Ovary (tissue), 3 donors: ENCODE data around the gene APEH.

Experiments
- EP300 ChIP-seq: sonication (generic); formaldehyde crosslinking; IDR thresholded peaks from one replicate; pipeline ENCODE4 v1.6.1; 2017; ENCODE audit warnings: antibody characterized with exemption
- POLR2A ChIP-seq: fragments of 450-650 bp; IDR thresholded peaks from one replicate; pipeline ENCODE4 v1.6.1; 2017; ENCODE audit warnings: antibody characterized with exemption, mild to moderate bottlenecking, moderate library complexity
- TF ChIP-seq, protein P1 (sequence below), 3 donors: fragments of 450-650 bp in 2 of 3; fragments of 200-600 bp in 1 of 3; IDR thresholded peaks; one replicate each; pipeline versions ENCODE4 v1.5.1 to v1.8.0; 2016 to 2022; ENCODE audit warnings: antibody characterized with exemption in 3 of 3, mild to moderate bottlenecking in 1 of 3
- donor health status: DM: no; HTN: no; CAD: no.

DNA sequence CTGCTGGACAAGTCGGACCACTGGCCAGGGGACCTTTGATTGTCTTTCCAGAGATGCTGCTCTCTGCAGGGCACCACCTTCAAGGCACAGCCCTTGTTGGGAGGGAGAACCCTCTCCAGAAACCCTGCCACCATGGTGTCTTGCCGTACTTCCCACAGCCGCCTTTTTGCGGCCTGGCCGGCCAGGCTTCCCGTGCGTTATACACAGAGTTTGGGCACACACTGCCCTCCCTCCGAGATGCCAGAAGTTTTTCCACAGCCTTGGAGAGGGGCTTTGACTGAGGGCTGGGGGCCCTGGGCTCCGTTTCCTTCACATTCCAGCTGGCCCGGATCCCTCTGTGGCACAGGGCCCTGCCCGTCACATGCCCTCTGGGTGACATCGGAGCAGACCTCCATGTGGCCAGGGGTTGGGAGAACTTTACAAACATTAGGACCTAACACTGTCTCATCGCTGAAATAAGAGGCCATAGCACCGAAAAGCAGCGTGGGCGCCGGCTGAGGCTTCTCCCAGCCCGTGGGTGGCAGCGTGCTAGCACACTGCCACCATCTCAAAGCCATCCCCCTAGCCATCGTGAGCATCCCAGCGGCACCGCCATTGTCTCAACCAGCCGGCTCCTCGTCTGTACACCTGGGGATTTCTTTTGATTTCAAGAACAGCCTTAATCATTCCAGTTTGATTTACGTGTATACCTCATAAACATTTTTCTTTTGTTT, 6.3 kb upstream of the APEH start:
- TF ChIP-seq, protein P1, sequence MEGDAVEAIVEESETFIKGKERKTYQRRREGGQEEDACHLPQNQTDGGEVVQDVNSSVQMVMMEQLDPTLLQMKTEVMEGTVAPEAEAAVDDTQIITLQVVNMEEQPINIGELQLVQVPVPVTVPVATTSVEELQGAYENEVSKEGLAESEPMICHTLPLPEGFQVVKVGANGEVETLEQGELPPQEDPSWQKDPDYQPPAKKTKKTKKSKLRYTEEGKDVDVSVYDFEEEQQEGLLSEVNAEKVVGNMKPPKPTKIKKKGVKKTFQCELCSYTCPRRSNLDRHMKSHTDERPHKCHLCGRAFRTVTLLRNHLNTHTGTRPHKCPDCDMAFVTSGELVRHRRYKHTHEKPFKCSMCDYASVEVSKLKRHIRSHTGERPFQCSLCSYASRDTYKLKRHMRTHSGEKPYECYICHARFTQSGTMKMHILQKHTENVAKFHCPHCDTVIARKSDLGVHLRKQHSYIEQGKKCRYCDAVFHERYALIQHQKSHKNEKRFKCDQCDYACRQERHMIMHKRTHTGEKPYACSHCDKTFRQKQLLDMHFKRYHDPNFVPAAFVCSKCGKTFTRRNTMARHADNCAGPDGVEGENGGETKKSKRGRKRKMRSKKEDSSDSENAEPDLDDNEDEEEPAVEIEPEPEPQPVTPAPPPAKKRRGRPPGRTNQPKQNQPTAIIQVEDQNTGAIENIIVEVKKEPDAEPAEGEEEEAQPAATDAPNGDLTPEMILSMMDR (IDR thresholded peaks at IDR 0.05), result no peak
- no peak for TF ChIP-seq POLR2A
- no peak for TF ChIP-seq EP300
